Esophagus squamous epithelium (tissue), 4 donors: ENCODE results near the gene PCDHAC2.

ENCODE experiments used
- CTCF ChIP-seq, 6 experiments: fragments of 450-650 bp in 4 of 6; fragments of 200-600 bp in 2 of 6; sonication (generic) in 2 of 6; IDR thresholded peaks; one replicate each; pipeline ENCODE4 v1.5.1; 2016 to 2019; ENCODE audit warnings: antibody characterized with exemption in 6 of 6, mild to moderate bottlenecking in 4 of 6, moderate library complexity in 4 of 6
- POLR2A ChIP-seq, 4 donors: fragments of 450-650 bp; IDR thresholded peaks; one replicate each; pipeline ENCODE4 v1.6.1; 2017; ENCODE audit warnings: antibody characterized with exemption in 4 of 4, mild to moderate bottlenecking in 4 of 4, moderate library complexity in 3 of 4

GRCh38 chr5:140969880-140970279 lies 3.6 kb downstream of the PCDHAC2 start:
- TF ChIP-seq CTCF (IDR thresholded peaks at IDR 0.05) = no peak
- TF ChIP-seq POLR2A (IDR thresholded peaks at IDR 0.05) = no peak
